VCaP (cell line): ENCODE data around the gene C3AR1.
"Not testable (repeated sequence)": the region's sequence is repeated elsewhere in the genome, so short reads cannot be mapped to it uniquely, and the experiment has no call there.

Experiments used
- H3K27ac ChIP-seq: fragments of 450-650 bp; 2 replicates; pipeline ENCODE4 v1.5.1; 2017
- CTCF ChIP-seq: fragments of 450-650 bp; conservative IDR thresholded peaks from 2 replicates; pipeline ENCODE4 v1.5.1; 2017; ENCODE audit warnings: mild to moderate bottlenecking, moderate library complexity

The C3AR1 gene

GRCh38 chr12:8077207-8077606 lies 11.0 kb upstream of the C3AR1 start:
- no peak for TF ChIP-seq CTCF
- no peak overlapping the region for H3K27ac ChIP-seq

DNA sequence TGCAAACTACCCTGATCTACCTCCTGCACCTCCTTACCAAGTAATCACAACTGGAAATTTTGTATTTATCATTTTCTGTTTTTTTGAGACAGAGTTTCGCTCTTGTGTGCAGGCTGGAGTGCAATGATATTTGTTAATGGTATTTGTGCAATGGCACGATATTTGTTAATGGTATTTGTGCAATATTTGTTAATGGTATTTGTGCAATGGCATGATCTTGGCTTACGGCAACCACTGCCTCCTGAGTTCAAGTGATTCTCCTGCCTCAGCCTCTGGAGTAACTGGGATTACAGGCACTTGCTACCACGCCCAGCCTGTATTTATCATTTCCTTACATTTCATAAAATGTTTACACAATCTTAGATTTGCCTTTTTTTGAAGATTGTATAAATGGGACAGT lies 10.2 kb upstream of the C3AR1 start:
- no peak for TF ChIP-seq CTCF
- H3K27ac ChIP-seq, result no peak overlapping the region

DNA sequence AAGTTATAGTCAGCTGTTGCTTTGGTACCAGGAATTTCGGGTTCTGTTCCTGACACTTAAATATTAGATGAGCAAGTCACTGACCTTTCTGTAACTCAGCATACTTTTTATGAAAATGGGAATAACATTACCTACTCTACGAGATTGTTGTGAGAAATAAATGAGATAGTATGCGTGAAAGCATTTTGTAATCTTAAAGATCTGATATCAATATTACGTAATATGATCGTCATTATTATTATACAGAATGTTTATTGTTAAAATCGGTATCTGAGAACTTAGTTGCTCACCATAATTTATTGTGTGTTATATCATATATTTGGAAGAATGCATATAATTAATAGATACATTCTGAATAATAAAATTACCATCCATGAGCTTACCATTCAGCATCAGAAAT lies 9.8 kb upstream of the C3AR1 start:
- no peak for TF ChIP-seq CTCF
- H3K27ac ChIP-seq, result no peak overlapping the region

DNA sequence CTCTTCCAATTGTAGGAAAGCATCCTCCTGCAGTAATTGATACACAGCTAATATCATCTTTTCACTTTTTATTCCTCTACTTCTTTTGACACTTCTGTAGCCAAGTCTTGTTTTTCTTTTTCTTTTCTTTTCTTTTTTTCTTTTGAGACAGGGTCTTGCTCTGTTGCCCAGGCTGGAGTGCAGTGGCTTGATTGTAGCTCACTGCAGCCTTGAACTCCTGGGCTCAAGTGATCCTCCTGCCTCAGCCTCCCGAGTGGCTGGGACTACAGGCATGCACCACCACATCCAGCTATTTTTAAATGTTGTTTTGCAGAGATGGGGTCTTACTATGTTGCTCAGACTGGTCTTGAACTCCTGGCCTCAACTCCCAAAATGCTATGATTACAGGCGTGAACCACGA lies 5.7 kb upstream of the C3AR1 start:
- H3K27ac ChIP-seq, result not testable (repeated sequence)

DNA sequence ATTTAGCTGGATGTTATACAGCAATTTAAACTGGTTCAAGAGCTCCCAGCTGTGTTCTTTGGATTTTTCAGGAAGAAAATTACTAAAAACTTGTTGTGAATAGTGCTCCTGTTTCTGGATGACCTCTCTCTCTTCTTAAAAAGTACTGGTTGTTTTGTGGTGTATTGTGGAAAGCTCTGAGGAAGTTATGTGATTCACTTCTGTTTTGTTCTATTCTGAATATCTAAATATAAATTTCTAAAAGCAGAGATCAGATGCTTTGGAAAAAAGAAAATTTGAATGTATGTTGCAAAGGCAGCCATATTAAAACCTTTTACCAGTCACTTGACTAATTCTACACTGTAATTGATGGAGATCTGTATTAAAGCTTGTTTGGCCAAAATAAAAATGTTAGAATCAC lies 3.4 kb upstream of the C3AR1 start:
- TF ChIP-seq CTCF, result no peak
- H3K27ac ChIP-seq, result no peak overlapping the region

- H3K27ac ChIP-seq, result no peak overlapping the region
- TF ChIP-seq CTCF, result no peak
Observed at GRCh38 chr12:8064131-8064530, 2.0 kb downstream of the C3AR1 start.

DNA sequence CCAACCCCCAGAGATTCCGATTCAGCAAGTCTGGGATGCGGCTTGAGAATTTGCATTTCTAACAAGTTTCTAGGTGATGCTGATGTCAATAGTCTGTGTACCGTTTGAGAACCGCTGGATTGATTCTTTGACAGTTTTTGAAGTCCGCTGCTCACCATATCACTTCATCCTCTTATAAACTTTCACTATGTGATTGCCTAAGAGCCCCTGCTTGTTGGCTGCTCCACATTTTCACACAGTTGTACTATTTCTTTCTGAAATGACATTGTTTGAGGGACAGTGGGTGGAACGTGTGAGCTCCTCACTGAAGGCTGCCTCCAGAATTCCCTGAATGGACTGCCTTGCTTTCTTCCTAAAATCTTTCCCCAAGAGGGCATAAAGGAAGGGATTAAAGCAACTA lies 7.7 kb downstream of the C3AR1 start:
- TF ChIP-seq CTCF, result no peak
- H3K27ac ChIP-seq, result no peak overlapping the region

DNA sequence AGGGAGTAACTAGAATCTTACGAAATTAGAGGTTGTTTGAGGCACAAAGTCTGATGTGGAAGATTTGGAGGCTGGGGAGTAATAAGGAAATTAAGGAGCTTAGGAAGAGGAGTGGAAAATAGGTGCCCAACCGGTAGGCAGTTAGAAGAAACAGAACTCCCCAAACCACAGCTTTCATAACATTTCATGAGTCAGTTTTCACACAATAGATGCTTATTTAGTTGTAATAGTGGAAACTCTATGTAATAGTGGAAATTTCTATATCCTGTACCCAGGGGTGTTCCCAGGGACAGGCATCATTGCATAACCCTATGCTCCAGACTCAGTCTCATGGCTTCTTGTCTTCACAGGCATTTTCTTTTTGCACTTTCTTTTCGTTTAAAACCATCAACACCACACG lies 8.3 kb downstream of the C3AR1 start:
- TF ChIP-seq CTCF, result no peak
- H3K27ac ChIP-seq, result no peak overlapping the region
